GM13976 (cell line): ENCODE measurements around the gene SCARB2.

Experiments used
- DNase-seq: peaks from one replicate; pipeline ENCODE4 v3.0.0; 2012; ENCODE audit warnings: low spot score
- CTCF ChIP-seq: IDR thresholded peaks from 2 replicates; pipeline ENCODE4 v1.5.1; 2012; ENCODE audit warnings: borderline replicate concordance, mild to moderate bottlenecking; ENCODE audit not compliant: insufficient read depth; ENCODE audit errors: extremely low read depth, missing control alignments, control extremely low read depth
- in situ Hi-C: fragments of 300-500 bp; cut with MboI; formaldehyde crosslinking; loops from one replicate; pipeline ENCODE4 v1.12.0; 2022; ENCODE audit warnings: low sequenced_read_pairs, mixed read lengths, inconsistent platforms; ENCODE audit not compliant: unreplicated experiment

The SCARB2 gene

GRCh38 chr4:76201276-76201675, 12.3 kb downstream of the SCARB2 start:
- DNase-seq, result no peak
- no peak for TF ChIP-seq CTCF
- in situ Hi-C loops, result no loop called here

GRCh38 chr4:76200771-76201231, 12.8 kb downstream of the SCARB2 start:
- TF ChIP-seq CTCF, result no peak
- in situ Hi-C loops, result no loop called here
- no peak for DNase-seq

- peak; percentile 30 for TF ChIP-seq CTCF
- DNase-seq, result peak; percentile 52
- in situ Hi-C loops, result loop anchor here (25.0 kb wide), 1 partner anchor 163 kb away; no protein-coding TSS in a partner anchor
These were observed 13.9 kb downstream of the SCARB2 start for GRCh38 chr4:76199664-76200211.

- in situ Hi-C loops, result loop anchor here (25.0 kb wide), 1 partner anchor 164 kb away; no protein-coding TSS in a partner anchor
- no peak for TF ChIP-seq CTCF
- peak; percentile 47 for DNase-seq
These were observed 15.0 kb downstream of the SCARB2 start for GRCh38 chr4:76198411-76199237.

- DNase-seq, result no peak
- in situ Hi-C loops, result loop anchor here (25.0 kb wide), 1 partner anchor 164 kb away; no protein-coding TSS in a partner anchor
- no peak for TF ChIP-seq CTCF
These were observed 15.6 kb downstream of the SCARB2 start for GRCh38 chr4:76197971-76198410.

- in situ Hi-C loops, result loop anchor here (25.0 kb wide), 1 partner anchor 165 kb away; no protein-coding TSS in a partner anchor
- no peak for TF ChIP-seq CTCF
- DNase-seq, result no peak
These were observed 16.4 kb downstream of the SCARB2 start for GRCh38 chr4:76197031-76197743.
